Fibroblast of the aortic adventitia (primary cell): Measurements from ENCODE around the gene NPTX2. TPM values are rescaled to one million over a fixed set of nuclear protein-coding genes. Genes with fewer than 3 reads are reported as not detected.
A peak's percentile ranks its signal among the peaks of the same experiment; 100 is the strongest.

Source experiments
- DNase-seq: peaks from one replicate; pipeline ENCODE4 v3.0.0-alpha.2; 2010; ENCODE audit warnings: low read depth
- H3K4me3 ChIP-seq: 2 replicates; pipeline ENCODE4 v1.5.1; 2011; ENCODE audit warnings: low read depth, mild to moderate bottlenecking, control low read depth, low read length, moderate library complexity
- CTCF ChIP-seq: IDR thresholded peaks from 2 replicates; pipeline ENCODE4 v1.5.1; 2011; ENCODE audit warnings: mild to moderate bottlenecking, low read length, control low read depth, inconsistent platforms; ENCODE audit not compliant: insufficient read depth
- total RNA-seq: library from RNA; depleted of rRNA; stranded (reverse); fragments of >200 nt; gene quantifications from 2 replicates; pipeline ENCODE4 v1.2.3, GENCODE V29; 2012; ENCODE audit warnings: low replicate concordance

The NPTX2 gene
- total RNA-seq, 1 donor: 2.5 TPM

- TF ChIP-seq CTCF: no peak
- H3K4me3 ChIP-seq: no peak overlapping the region
- DNase-seq: no peak
These were observed 17.2 kb upstream of the NPTX2 start for GRCh38 chr7:98599886-98600285.

- H3K4me3 ChIP-seq: no peak overlapping the region
- DNase-seq: no peak
- no peak for TF ChIP-seq CTCF
These were observed 14.2 kb upstream of the NPTX2 start for GRCh38 chr7:98602755-98603398.

GRCh38 chr7:98603399-98603788 lies 13.7 kb upstream of the NPTX2 start:
- DNase-seq: no peak
- H3K4me3 ChIP-seq: no peak overlapping the region
- no peak for TF ChIP-seq CTCF

GRCh38 chr7:98613601-98614425 lies 3.3 kb upstream of the NPTX2 start:
- no peak for TF ChIP-seq CTCF
- no peak overlapping the region for H3K4me3 ChIP-seq
- DNase-seq: peak; percentile 38

GRCh38 chr7:98616381-98617050 lies 569 bp upstream of the NPTX2 start:
- no peak for DNase-seq
- no peak overlapping the region for H3K4me3 ChIP-seq
- no peak for TF ChIP-seq CTCF

- no peak for TF ChIP-seq CTCF
- peak overlapping the region; percentile 45 for H3K4me3 ChIP-seq
- no peak for DNase-seq
These were observed 904 bp downstream of the NPTX2 start for GRCh38 chr7:98617960-98618418.
